ENCODE measurements around the gene ZSWIM5.
"Not testable (repeated sequence)": the region's sequence is repeated elsewhere in the genome, so short reads cannot be mapped to it uniquely, and the experiment has no call there.

ZSWIM5 gene

GRCh38 chr1:45200906-45201500 is 5.4 kb downstream of the ZSWIM5 start:
- DNase-seq (ENCODE audit: low read depth), result no peak

DNA sequence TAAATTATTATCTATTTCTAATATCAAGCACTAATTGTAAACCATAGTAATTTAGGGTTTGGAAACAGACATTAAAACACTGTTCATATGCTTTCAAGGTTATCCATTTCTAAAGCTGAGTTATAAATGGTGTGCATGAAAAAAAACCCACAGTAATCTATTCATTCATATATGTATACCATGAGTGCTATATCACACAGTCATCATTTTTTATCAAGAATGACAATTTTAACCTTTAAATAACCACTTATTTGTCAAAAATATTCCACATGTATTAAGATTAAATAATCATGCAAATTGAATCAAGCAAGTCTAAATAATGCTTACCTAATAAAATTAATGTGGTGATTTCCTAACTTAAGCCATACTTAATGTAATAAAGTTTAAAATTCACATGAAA is 6.0 kb downstream of the ZSWIM5 start:
- no peak for DNase-seq (ENCODE audit: low read depth)

DNA sequence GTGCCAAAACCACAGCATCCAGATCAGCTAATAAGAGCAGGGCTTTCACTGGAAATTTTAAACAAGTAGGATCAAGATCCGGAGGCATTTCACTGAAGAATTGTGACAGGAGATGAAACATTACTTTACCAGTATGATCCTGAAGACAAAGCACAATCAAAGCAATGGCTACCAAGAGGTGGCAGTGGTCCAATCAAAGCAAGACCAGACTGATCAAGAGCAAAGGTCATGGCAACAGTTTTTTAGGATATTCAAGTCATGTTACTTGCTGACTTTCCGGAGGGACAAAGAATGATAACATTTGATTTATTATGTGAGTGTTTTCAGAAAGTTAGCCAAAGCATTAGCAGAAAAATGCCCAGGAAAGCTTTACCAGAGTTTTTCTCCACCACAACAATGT is 8.2 kb downstream of the ZSWIM5 start:
- no peak for DNase-seq (ENCODE audit: low read depth)

GRCh38 chr1:45196863-45197262 is 9.5 kb downstream of the ZSWIM5 start:
- DNase-seq (ENCODE audit: low read depth), result no peak

GRCh38 chr1:45191418-45191783 is 15.0 kb downstream of the ZSWIM5 start:
- DNase-seq (ENCODE audit: low read depth), result no peak

DNA sequence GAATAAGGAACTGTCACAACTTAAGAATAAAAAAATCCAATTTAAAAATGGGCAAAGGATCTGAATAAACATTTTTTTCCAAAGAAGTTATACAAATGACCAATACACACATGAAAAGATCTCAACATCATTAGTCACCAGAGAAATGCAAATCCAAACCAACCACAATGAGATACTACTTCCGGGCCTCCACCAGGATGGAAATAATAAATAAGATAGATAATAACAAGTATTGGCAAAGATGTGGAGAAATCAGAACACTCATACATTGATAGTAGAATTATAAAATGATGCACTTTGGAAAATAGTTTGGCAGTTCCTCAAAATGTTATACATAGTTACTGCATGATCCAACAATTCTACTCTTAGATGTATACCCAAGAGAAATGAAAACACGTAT is 18.7 kb downstream of the ZSWIM5 start:
- DNase-seq (ENCODE audit: low read depth), result no peak

GRCh38 chr1:45179918-45180519 is 26.4 kb downstream of the ZSWIM5 start:
- not testable (repeated sequence) for DNase-seq (ENCODE audit: low read depth)

DNA sequence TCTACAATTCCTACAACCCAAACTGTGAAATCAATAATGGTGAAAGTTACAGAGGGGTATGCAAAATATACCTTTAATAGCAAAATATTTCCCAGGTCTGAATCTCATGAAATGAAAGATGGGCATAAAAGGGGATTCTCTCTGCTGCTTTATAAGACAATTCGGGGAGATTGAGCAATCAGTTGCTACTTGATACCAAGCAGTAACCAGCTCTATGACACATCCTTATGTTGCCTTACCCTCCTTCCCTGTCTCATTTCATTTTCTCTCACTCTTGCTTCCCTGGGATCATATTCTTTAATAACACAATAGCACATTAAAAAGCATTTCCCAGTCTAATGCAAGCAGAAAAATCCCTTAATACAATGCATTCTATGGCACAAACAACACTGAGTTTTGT is 29.0 kb downstream of the ZSWIM5 start:
- no peak for DNase-seq (ENCODE audit: low read depth)

GRCh38 chr1:45172764-45173163 is 33.6 kb downstream of the ZSWIM5 start:
- DNase-seq (ENCODE audit: low read depth), result no peak

DNA sequence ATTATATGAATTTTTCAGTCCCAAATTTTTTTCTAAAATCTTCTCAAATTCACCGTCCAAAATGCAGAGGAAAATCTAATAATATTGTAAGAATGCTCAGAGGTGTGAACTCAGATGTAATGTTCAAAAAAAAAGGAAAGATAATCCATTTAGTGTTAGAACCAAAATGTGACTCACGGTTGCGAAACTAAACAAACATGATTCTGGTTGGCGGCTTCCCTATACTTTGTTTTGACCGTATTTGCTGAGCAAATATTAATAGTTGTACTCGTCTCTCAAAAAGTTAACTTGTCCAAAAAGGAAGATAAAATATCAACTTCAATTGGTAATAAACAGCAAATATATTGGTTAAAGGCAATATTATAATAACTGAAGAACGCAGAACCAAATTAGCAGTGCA is 34.4 kb downstream of the ZSWIM5 start:
- DNase-seq (ENCODE audit: low read depth), result no peak

- DNase-seq (ENCODE audit: low read depth), result no peak
These were observed 34.8 kb downstream of the ZSWIM5 start for GRCh38 chr1:45171575-45171974.

DNA sequence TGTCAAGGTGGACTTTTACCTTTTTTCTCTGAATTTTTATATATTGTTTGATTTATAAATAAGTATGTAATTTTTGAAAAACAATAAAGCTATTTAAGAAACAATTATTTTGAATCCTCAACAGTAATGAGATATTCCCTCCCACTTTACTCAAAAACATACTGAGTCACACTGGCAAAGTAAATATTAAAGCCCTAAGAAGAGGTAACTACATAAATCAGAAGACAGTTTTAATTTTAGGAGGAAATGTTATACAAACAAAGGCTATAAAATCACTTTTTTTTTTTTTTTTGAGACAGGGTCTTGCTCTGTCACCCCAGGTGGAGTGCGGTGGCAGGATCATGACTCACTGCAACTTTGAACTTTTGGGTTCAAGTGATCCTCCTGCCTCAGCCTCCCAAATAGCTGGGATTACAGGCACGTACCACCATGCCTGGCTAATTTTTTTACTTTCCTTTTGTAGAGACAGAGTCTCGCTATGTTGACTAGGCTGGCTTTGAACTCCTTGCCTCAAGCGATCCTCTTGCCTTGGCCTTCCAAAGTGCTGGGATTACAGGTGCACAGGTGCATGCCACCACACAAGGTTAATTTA is 36.2 kb downstream of the ZSWIM5 start:
- DNase-seq (ENCODE audit: low read depth), result no peak

- not testable (repeated sequence) for DNase-seq (ENCODE audit: low read depth)
These were observed 38.5 kb downstream of the ZSWIM5 start for GRCh38 chr1:45167947-45168346.

DNA sequence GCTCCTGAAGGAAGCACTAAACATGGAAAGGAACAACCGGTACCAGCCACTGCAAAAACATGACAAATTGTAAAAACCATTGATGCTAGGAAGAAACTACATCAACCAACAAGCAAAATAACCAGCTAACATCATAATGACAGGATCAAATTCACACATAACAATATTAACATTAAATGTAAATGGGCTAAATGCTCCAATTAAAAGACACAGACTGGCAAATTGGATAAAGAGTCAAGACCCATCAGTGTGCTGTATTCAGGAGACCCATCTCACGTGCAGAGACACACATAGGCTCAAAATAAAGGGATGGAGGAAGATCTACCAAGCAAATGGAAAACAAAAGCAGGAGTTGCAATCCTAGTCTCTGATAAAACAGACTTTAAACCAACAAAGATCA is 42.1 kb downstream of the ZSWIM5 start:
- DNase-seq (ENCODE audit: low read depth), result not testable (repeated sequence)

GRCh38 chr1:45163111-45163510 is 43.3 kb downstream of the ZSWIM5 start:
- DNase-seq (ENCODE audit: low read depth), result not testable (repeated sequence)

GRCh38 chr1:45162041-45163035 is 44.1 kb downstream of the ZSWIM5 start:
- DNase-seq (ENCODE audit: low read depth), result not testable (repeated sequence)

DNA sequence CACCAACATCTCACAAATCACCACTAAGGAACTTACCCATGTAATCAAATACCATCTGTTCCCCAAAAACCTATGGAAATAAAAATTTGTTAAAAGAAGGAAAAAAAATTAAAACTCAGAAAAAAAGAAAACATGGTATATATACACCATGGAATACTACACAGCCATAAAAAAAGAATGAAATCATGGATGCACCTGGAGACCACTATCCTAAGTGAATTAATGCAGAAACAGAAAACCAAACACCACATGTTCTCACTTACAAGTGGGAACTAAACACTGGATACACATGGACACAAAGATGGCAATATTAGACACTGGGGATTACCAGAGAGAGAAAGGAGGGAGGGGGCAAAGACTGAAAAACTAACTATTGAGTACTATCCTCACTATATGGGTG is 50.4 kb downstream of the ZSWIM5 start:
- DNase-seq (ENCODE audit: low read depth), result no peak

- DNase-seq (ENCODE audit: low read depth), result no peak
These were observed 51.0 kb downstream of the ZSWIM5 start for GRCh38 chr1:45155423-45155822.

DNA sequence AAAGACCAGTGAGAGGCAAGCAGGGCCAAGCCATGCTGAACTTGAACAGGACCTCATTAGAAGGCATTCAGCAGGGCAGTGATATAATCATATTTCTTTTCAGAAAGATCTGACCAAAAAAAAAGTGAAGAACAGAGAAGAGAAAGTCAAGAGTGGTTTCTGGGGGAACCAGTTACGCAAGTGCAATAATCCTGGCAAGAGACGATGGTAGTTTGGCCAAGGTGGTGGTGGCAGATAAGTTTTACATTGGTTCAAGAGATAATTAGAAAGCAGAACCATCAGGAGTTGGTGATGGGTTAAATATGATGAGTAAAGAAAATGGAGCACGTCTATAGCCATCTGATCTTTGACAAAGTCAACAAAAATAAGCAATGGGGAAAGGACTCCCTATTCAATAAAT is 54.3 kb downstream of the ZSWIM5 start:
- DNase-seq (ENCODE audit: low read depth), result no peak

GRCh38 chr1:45148209-45148825 is 58.1 kb downstream of the ZSWIM5 start:
- no peak for DNase-seq (ENCODE audit: low read depth)

GRCh38 chr1:45146833-45147232 is 59.6 kb downstream of the ZSWIM5 start:
- no peak for DNase-seq (ENCODE audit: low read depth)

Data from stimulated activated CD8-positive, alpha-beta memory T cell treated with anti-CD3 and anti-CD28 coated beads, Interleukin-7, amount 100 ng/mL, for 24 hours (primary cell).